GOT3 (cell line): ENCODE data around the gene CNTNAP4.

Experiments
- DNase-seq: peaks from one replicate; lab custom pipeline; 2025; ENCODE audit warnings: mixed read lengths; lab: John Stamatoyannopoulos, UW

CNTNAP4 gene

DNA sequence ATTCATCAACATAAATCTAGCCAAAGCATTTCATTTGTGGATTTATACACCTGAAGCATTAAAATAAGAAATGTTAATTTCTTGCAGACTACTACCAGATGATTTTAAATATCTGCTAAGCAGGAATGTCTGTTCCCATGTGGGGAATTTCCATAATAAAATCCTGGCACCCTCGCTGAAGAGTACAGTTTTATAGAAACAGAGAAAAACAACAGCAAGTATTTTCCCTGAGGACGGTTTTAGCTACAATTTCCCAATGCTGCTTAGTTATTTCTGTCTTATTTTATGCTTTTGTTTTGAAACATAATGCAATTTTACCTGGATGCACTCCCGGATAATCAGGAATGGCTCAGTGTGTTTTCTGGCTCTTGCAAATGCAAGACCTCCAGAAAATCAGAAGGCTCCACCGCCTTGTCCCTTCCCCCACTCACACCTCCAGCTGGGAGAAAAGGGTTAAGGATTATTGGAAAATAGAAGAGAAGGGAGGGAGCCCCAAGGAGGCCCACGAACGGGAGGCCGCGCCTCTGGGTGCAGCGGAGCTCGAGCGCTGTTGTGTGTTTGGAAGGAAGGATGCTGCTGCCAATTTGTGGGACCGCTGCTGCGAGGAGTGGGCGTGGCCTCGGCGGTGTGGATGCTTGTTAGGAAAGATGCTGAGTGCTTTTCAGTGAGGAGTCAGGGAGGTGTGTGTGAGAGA lies at the start of gene CNTNAP4:
TSS of gene CNTNAP4 (plus strand) at position 657 of the 694 bp plus-strand sequence. CDS start 262 bp downstream, outside the sequence.
- DNase-seq = no peak

DNA sequence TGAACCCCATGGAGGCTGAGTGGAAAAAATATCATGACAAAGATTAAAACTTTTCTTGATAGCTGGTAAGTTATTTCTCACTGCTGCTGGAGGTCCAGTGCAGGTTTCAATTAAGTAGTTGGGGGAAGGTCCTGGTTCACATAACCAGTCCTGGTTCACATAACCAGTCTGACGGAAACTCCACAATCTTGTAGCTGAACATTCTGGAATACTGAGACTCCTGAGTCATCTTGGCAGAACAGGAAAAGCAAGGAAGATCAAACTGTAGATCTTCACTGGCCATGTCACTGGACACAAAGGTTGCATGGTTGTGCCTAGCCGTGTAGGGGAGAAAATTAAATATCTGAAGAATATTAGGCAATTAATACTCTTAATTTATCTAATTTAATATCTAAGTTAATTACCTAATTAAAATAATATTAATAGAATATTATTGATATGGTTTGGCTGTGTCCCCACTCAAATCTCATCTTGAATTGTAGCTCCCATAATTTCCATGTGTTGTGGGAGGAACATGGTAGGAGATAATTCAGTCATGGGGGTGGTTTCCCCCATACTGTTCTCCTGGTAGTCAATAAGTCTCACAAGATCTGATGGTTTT lies 48.6 kb upstream of the CNTNAP4 start:
- DNase-seq = no peak

DNA sequence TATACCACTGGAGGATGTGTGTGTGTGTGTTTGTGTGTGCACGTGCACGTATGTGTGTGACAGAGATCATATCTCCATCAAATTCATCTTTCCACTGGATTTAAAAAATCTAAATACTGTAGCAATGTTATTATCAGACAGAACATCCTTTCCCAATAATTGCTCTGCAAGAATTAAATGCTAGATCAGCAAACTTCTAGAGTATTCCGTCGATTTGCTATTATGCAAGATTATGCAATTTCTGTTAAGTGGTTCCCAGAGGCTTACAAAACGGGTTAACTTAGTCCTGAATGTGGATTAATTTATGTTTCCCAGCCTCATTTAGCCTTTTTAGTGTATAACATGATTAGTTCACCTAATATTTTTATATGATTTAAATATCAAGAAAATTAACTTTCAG lies 44.5 kb upstream of the CNTNAP4 start:
- no peak for DNase-seq

DNA sequence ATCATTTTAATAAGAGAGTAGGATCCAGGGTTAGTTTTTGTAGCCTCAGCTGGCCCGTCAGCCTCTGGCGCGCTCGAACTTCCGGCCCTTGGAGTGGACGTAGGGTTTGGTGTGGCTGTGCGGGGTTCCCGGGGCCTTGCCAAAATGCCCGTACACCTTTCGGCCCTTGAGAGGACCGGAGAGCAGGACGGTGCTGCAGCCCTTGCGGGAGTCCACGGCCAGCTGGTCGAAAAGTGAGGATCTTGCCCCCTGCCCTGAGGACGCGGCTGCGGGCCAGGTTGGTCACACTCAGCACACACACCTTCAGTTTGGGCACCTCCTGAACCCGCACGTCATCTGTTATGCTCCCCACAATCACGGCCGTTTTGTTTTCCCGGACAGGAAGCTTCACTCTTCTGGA lies 42.2 kb upstream of the CNTNAP4 start:
- DNase-seq = no peak

DNA sequence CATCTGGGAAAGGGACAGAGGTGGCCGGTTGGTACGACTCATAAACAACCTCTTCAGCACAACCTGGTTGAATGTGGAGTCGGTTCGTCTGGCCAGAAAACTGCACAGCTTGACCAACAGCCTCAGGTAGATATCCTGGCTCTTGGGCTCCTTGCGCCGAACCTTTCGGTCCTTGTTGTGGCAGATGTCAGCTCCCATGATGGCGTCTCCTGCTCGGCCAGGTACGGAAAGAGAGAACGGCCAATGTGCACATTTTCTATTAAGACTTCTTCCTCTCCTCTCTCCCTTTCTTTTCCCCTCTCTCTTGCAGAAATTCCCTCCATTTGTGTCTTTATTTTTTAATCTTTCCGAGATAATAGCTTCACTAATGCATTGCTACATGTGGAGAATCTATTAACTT lies 41.8 kb upstream of the CNTNAP4 start:
- no peak for DNase-seq

DNA sequence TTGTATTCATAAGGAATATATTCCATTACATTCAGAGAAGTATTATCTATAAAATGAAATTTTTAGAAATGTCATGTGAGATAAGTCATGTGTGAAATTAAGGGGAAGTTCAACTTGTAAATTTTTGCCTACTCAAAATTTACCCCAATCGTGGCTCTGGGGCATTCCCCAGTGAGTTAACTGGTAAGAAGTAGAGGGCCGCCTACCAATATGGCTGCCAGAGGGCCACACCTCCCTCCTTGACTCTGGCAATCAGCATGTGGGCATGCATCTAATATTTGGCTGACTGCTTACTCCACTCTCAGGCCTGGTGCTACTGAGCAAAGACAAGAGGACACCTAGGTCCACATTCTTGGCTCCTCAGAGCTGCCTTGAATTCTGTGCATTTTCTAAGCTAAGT lies 39.7 kb upstream of the CNTNAP4 start:
- DNase-seq = no peak

DNA sequence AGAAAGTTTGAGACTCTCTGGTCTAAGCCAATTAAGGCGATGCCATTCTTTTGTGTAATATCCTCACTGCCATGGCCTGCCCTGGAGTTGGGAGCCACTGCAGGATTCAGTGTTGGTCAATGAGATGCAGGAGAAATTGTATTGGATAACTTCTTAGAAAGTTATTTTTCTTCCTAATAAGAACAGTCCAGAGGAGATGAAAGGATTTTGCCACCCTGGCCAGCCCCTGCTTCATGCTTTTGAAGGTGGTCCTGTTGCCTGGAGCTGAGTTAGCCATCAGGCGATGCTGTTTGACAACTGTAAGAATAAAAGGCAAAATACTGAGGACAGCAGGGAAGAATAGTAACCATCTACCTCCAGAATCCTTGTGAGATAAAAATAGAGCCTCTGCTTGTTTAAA lies 35.4 kb upstream of the CNTNAP4 start:
- DNase-seq = no peak

DNA sequence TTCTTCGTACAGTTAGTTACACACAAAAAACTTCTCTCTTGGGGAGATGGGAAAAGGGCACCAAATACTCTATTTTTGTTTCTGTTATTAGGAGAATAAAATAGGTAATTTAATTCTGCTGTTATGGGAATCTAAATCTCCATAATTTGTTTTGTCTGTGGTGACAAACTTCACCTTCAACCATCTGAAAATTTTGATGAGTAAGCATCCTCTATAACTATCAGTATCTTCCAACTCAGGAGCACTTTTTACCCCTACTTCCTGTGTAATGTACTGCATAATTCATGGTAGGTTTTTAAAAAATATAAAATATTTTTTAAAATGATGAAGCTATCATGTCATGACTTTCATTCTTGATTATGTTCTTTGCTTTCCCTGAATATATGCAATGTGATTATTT lies 33.6 kb upstream of the CNTNAP4 start:
- DNase-seq = no peak

DNA sequence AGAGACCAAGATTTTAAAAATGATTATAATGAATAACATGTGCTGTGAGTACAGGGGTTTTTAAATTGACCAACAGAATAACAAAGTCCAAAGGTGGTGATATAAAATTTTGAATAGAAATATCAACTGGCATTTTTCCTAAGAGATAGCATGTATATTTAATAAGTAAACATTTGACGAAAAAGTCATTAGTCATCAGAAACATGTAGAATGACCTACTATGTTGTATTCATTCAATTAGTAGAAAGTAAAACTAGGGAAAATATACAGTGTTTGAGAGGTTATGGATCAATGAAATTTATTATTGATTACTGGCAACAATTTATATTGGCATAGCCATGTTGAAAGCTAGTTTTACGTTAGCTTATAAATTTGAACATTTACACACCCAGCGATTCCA lies 30.6 kb upstream of the CNTNAP4 start:
- no peak for DNase-seq

DNA sequence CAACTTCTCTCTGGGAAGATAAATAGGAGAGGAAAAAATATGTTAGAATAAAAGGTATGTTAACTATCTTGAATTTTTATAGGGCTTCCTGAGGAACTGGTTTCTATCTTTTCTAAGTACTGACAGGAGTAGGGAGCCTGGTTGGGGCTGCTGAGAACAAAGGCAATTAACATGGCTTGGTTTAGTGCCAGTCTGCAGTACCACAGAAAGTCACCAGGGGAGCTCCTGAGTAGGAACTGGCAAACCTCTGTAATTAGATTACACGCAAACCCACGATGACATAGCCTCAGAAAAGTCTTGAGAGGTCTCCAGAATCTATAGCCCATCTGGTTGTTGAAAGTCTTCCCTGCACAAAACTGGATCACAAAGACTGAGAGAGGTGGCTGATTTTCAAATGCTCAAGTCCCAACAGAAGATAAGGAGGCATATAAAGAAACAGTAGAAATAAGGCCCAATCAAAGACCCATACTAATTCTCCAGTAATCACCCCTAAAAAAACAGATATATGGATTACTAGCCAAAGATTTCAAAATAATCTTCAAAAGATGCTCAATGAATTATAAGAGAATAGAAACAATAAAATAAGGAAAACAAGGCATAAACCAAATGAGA lies 11.7 kb upstream of the CNTNAP4 start:
- no peak for DNase-seq

DNA sequence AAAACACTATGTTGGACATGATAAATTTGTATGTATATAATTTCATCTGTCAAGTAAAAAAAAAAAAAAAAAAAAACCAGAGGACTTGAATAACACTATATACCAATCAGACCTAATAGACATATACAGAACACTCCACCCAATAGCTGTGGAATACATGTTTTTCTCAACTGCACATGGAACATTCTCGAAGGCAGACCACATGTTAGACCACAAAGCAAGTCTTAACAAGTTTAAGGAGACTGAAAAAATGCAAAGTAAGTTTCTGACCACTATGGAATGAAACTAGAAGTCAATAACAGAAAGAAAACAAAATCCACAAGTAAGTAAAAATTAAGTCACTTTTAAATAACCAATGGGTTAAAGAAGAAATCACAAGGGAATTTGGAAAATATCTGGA lies 8.4 kb upstream of the CNTNAP4 start:
- no peak for DNase-seq

DNA sequence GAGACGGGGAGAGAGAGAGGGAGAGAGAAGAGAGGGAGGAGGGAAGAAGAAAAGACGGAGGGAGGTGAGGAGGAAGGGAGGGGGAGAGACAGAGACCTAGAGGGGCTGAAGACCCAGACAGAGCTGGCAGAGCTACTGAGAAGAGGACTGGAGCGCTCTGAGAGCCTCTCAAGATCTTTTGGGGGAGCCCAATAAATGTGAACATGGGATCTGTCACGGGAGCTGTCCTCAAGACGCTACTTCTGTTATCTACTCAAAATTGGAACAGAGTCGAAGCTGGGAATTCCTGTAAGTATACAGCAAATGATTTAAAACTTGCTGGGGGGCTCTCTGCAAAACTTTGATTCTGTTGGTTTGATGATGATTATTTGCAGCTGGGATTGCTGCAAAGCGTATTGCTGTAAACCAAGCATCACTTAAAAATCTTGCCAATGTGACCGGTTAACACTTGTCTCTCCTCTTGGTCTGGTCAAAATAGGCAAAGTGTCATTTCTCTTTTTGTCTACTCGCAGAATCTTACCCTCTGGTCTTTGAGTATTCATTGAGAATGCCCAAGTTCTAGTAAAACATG lies 344 bp downstream of the CNTNAP4 start:
- no peak for DNase-seq

DNA sequence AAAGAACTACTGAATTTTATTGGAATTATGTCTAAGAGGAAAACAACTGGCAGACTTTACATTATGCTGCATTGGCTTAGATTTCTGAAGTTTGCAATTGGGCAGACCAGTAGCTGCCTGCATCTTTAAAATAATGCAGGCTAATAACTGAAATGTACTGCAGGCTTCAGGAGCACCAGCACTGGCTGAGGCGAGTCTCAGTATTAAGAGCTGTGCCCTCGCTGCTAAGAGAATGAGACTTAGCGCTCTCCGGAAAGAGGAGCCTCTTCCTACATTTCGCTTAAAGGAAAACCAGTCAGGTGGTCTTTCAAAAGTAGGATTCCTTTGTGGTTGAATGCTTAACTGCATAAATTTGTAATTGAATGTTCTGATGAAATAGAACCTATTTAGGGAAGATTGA lies 885 bp downstream of the CNTNAP4 start:
- DNase-seq = no peak

DNA sequence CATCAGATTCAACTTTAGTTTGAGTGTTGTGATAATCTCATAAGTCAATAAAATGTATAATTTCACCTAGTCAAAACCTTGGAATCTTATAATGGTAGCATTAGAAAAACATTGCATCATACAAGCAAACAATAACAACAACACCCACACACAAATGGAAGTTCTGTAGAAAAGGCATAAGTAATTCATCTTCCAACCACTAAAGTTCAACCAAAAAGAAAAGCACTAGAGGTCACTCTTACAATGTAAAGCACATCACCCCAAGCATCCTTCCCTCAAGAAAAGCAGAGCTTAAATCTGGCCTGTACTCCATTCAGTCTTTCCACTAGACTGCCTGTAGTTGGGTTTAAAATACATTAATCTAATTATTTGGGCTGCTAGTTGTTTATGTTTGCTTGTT lies 1.8 kb downstream of the CNTNAP4 start:
- DNase-seq = no peak

DNA sequence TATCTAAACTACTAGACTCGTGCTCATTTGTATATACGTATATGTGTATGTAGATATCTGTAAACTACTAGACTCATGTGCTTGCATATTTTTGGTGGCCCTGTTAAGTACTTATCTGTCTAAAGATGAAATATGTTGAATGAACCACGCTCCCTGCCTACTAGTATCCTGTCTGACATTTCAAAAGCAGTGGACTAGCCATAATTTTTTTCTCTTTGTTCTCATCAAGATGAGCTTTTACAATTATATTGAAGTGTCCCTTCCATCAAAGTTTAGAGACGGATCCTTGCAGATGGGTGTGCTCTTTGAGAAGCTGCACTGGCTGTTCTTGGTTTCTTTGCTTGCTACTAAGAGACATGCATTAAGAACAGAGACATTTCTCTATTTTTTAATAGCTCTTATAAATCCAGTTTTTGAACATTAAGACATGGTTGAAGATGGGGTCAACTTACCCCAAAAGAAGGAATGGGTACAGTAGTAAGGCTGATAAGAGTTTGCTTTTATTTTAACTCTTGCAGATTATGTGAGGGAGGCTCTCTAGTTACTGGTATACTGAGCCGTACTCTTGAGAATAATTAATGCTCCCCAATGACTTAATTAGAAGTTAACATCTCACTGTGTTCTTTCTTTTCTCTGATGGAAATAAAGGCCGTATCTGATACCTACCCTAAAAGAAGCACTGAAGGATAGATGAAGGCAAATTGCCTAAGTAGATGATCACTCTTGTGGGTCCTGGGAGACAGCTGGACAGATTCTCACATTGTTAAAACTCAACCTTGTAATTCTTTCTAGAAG lies 3.4 kb downstream of the CNTNAP4 start:
- DNase-seq = no peak

DNA sequence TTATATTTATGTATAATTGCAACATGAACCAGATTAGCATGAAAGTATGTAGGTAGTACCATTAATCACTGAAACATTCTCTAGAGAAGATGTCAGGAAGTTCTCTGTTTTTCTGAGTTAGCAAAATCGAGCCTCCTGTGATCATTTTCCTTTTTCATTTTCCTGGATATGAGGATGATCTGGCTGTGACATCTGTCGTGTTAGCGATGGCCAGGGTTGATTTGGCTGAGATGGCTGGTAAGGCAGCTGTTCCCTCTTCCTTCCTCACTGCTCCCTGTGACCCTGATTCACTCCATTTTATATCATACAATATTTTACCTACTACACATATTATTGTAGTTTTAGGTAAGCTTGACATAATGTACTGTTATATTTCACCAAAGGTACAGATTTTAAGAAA lies 10.3 kb downstream of the CNTNAP4 start:
- no peak for DNase-seq

DNA sequence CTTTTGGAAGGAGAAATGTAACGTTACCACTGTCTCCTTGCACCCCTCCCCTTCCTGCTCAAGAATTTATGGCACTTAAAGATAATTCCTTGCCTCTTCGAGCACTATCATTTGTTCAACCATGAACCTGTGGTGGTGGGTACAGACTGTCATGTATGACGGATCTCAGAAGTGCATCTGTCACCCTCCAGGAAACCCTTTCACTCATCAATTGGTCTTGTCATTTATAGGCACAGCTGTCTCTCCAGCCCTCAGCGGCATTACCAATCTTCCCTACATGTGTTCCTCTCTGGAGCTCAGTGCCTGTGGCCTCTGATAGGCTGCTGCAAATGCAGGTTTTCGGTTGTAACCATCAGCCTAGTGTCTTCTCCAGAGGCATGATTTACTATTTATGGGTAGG lies 15.0 kb downstream of the CNTNAP4 start:
- no peak for DNase-seq

DNA sequence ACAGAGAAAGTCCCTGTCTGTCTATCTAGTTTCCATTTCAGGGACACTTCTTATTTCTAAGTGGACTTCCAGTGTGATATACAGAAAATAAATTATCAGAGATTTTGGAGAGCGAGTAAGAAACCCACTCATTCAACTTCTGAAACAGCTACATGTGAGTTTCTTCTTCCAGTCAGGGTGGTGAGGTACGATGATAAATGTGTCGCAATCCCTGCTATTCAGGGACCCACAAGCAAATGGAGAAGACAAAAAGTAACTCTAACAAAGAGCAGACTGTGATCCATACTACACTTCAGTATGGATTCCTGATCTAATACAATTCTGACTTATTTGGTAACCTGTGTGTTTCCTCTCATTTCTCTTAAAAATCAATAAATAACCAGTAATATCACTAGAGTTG lies 16.8 kb downstream of the CNTNAP4 start:
- no peak for DNase-seq

DNA sequence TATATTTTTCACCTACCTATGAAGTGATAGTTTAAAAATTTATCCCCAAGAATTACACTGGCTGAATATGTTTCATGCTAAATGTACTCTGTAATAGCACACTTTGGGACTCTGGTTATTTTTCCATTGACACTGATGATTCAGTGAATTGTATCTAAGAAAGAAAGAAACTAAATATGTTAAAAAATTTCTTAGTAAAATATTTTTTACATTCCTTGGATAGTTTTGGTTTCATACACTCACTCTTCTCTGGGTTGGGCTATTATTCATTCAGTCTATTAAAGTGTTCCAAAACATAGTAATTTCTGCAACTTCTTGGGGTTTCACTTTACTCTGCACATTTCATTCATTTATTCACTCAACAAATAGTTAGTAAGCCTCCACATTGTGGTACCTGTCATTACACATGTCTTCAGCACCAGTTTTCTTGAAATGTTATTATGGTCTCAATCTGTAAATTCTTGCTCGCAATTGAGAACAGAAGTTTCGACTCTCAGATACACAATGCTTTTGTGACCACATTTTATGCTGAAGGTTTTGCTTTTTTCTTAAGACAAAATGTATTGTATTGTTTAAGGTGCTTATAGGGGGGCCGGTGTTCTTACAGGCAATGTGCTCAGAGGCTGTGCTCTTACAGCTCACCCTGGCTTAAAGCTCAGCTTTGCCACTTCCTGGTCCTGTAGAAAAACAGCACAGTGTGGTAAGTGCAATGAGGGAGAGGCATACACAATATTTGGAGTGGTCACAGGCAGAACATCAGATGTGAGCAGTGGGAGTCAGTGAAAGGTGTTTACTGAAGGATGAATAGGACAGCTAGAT lies 17.4 kb downstream of the CNTNAP4 start:
- DNase-seq = no peak

DNA sequence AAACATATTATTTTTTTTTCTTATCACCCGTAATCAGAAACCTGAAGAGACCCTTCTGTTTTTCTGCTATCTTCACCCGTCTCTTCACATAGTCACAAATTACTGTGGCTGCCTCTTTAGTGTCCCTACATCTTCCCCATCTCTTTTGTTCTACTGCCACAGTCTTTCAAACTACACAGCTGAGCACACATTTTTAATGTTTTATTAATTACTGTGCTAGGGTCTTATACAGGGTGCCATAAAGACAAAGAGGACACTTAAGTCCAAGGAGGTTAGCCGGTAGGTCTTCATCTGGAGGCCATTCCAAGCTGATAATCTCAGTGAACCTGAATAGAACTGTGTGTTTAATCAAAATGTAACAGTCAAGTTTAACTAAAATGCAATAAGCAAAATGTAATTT lies 20.7 kb downstream of the CNTNAP4 start:
- no peak for DNase-seq

DNA sequence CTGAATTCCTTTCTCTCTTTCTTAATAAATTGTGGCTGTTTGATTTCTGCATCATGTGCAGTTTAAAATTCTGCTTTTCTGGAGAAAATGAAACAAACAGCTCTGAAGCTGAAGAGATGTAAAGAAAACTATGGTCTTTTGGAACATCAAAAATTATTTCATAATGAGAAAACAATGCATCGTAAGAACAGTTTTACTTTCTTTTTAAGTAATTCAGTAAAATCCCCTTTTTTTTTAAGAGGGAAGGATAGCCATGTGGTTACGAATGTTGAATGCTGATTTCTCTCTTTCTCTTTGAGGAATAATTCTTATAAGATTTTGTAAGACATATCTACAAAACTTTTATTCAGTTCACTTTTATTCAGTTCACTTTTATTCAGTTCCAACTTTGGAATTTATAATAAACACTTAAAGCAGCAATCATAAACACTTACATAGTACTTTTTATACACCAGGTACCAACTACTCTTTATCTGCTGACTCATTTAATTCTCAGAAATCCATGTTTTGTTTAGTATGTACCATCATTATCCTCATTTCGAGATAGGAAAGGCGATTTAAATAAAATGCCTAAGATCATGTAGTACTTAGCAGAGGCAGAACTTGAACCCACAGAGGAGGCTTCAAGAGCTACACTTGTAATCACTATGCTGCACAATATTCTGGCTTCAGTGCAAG lies 26.6 kb downstream of the CNTNAP4 start:
- DNase-seq = no peak
